AG10803 (cell line): ENCODE measurements around the gene MID1.
A peak's percentile ranks its signal among the peaks of the same experiment; 100 is the strongest.

ENCODE experiments used
- DNase-seq: peaks from one replicate; pipeline ENCODE4 v3.0.0; 2010; ENCODE audit warnings: low read depth
- H3K4me3 ChIP-seq: 2 replicates; pipeline ENCODE4 v1.5.1; 2011; ENCODE audit warnings: mild to moderate bottlenecking, low read length, control low read depth
- TF ChIP-seq, protein P1 (sequence below): conservative IDR thresholded peaks from 2 replicates; pipeline ENCODE4 v1.5.1; 2011; ENCODE audit warnings: mild to moderate bottlenecking, low read length, control low read depth, inconsistent platforms

Gene MID1

GRCh38 chrX:10513974-10514373 lies 106.4 kb downstream of the MID1 start:
- DNase-seq = no peak
- TF ChIP-seq, protein P1, sequence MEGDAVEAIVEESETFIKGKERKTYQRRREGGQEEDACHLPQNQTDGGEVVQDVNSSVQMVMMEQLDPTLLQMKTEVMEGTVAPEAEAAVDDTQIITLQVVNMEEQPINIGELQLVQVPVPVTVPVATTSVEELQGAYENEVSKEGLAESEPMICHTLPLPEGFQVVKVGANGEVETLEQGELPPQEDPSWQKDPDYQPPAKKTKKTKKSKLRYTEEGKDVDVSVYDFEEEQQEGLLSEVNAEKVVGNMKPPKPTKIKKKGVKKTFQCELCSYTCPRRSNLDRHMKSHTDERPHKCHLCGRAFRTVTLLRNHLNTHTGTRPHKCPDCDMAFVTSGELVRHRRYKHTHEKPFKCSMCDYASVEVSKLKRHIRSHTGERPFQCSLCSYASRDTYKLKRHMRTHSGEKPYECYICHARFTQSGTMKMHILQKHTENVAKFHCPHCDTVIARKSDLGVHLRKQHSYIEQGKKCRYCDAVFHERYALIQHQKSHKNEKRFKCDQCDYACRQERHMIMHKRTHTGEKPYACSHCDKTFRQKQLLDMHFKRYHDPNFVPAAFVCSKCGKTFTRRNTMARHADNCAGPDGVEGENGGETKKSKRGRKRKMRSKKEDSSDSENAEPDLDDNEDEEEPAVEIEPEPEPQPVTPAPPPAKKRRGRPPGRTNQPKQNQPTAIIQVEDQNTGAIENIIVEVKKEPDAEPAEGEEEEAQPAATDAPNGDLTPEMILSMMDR = no peak
- no peak overlapping the region for H3K4me3 ChIP-seq

- no peak for DNase-seq
- TF ChIP-seq, protein P1 = no peak
- no peak overlapping the region for H3K4me3 ChIP-seq
Observed at GRCh38 chrX:10512741-10513140, 107.6 kb downstream of the MID1 start.

GRCh38 chrX:10512258-10512657 lies 108.1 kb downstream of the MID1 start:
- DNase-seq = peak; percentile 29
- no peak overlapping the region for H3K4me3 ChIP-seq
- TF ChIP-seq, protein P1 = no peak

DNA sequence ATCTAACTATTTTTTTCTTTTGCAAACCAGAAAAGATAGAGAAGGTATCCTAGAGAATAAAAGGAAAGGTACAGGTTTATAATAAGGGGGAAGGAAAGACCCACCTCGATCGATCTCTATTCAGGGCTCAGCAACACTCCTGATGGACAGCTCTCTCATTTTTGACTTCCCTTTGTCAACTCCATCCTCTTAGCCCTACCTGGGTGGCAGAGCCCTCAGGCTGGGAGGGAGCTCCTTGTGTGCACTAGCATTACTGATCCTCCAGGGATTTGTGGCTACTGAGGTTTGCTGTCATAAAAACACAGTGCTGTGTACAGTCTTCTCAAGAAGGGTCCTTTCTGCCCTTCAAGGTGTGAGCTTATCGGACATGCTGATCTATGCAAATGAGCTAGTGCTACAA lies 111.0 kb downstream of the MID1 start:
- no peak for DNase-seq
- TF ChIP-seq, protein P1 = no peak
- H3K4me3 ChIP-seq = no peak overlapping the region

- no peak overlapping the region for H3K4me3 ChIP-seq
- TF ChIP-seq, protein P1 = no peak
- no peak for DNase-seq
Observed at GRCh38 chrX:10508891-10509290, 111.5 kb downstream of the MID1 start.

- H3K4me3 ChIP-seq = no peak overlapping the region
- no peak for DNase-seq
- TF ChIP-seq, protein P1 = no peak
Observed at GRCh38 chrX:10507876-10508275, 112.5 kb downstream of the MID1 start.

GRCh38 chrX:10507181-10507580 lies 113.2 kb downstream of the MID1 start:
- TF ChIP-seq, protein P1 = no peak
- DNase-seq = peak; percentile 69
- no peak overlapping the region for H3K4me3 ChIP-seq
